C4-2B (cell line): ENCODE data around the gene ST7.

Experiments used
- CTCF ChIP-seq: fragments of 450-650 bp; conservative IDR thresholded peaks from 2 replicates; pipeline ENCODE4 v1.5.1; 2017; ENCODE audit warnings: mild to moderate bottlenecking
- ZFX ChIP-seq: fragments of 450-650 bp; IDR thresholded peaks from 2 replicates; pipeline ENCODE4 v1.6.1; 2017

- TF ChIP-seq CTCF = no peak
- no peak for TF ChIP-seq ZFX
Measured at GRCh38 chr7:117123311-117123926, 170.1 kb downstream of the ST7 start.
